GM12874 (cell line): ENCODE results near the gene KRT2.

ENCODE experiments used
- TF ChIP-seq, protein P1 (sequence below): IDR thresholded peaks from 2 replicates; pipeline ENCODE4 v1.5.1; 2011; ENCODE audit warnings: low read depth, mild to moderate bottlenecking, control low read depth, low read length, moderate library complexity; ENCODE audit not compliant: insufficient read depth

Gene KRT2

GRCh38 chr12:52662918-52663229 is 10.9 kb upstream of the KRT2 start:
- TF ChIP-seq, protein P1, sequence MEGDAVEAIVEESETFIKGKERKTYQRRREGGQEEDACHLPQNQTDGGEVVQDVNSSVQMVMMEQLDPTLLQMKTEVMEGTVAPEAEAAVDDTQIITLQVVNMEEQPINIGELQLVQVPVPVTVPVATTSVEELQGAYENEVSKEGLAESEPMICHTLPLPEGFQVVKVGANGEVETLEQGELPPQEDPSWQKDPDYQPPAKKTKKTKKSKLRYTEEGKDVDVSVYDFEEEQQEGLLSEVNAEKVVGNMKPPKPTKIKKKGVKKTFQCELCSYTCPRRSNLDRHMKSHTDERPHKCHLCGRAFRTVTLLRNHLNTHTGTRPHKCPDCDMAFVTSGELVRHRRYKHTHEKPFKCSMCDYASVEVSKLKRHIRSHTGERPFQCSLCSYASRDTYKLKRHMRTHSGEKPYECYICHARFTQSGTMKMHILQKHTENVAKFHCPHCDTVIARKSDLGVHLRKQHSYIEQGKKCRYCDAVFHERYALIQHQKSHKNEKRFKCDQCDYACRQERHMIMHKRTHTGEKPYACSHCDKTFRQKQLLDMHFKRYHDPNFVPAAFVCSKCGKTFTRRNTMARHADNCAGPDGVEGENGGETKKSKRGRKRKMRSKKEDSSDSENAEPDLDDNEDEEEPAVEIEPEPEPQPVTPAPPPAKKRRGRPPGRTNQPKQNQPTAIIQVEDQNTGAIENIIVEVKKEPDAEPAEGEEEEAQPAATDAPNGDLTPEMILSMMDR, result no peak

- TF ChIP-seq, protein P1, result no peak
These were observed 10.3 kb upstream of the KRT2 start for GRCh38 chr12:52662093-52662917.

DNA sequence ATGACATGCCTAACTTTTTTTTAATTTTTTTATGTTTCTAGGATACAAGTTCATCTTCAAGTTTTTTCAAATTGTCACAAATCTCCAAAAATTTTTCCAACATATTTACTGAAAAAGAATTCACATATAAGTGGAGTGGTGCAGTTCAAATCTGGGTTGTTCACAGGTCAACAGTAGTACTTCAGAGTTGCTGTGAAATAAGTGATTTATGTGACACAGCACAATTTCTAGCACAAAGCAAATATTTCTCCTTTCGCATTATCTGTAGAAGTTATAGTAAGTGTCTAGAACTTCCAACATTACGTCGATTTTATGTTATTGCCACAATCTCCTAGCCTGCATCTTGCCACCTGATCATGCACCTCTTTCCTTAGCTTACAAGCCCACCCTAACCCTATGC is 9.7 kb upstream of the KRT2 start:
- TF ChIP-seq, protein P1, result no peak

DNA sequence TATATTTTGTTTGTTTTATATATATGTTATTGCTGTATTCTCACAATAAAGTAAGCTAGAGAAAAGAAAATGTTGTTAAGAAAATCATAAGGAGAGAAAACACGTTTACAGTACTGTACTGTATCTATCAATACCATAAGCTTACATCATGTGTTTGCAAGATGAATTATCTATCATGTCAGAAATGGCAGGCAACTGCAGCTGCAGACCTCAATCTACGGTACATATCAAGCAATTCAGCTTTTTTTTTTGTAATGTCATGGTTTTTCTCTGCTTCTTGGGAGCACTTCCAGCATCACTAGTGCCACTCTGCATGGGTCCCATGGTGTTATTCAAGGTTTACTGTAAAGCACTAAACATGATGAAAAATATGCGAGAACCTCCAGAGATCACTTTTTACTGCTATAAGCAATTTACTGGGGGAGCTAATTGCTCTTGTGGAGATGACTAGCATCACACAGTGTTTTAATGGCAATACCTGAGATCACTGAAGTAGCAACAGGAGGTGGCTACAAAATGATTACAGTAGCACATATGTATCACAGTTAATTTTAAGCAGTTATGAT is 9.0 kb upstream of the KRT2 start:
- TF ChIP-seq, protein P1, result no peak

DNA sequence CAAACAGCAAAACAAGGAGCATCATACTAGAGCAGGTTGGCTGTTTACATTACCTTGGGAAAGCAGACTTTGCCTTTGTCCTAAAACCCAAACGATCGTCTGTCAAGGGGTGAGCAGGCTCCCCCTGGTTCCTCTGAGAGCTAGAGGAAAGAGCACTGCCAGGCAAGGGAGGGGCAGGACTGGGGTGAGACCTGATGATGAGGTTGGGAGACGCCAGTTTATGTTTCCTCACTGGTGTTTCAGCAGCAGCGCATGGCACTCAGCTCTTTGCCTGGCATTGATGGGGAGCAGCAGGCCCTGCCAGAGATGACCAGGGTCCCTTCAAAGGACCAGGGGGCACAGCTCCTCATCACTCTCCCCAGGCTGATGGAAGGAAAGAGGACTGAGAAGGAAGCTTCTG is 7.9 kb upstream of the KRT2 start:
- TF ChIP-seq, protein P1, result no peak

- TF ChIP-seq, protein P1, result no peak
These were observed 7.4 kb upstream of the KRT2 start for GRCh38 chr12:52659395-52659794.

DNA sequence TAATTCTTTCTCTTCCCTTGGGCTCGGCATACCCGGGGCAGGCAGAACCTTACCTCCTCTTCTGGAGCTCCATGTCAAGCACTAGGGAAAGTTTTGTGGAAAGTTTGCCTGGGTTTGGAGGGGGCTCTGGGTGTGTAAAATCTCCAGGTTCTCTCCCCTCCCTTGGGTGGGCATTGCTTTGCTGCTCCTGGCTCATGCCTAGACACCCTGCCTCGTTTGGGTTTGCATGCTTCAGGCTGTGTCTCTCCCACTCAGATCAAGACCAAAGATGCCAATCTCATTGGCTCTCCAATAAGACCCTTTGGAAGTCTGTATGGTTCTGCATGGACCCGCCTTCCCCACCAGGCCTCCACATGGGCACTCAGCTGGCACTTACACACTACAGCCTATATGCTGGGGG is 6.2 kb upstream of the KRT2 start:
- TF ChIP-seq, protein P1, result no peak
